Measurements from ENCODE around the gene PTPRG.

DNA sequence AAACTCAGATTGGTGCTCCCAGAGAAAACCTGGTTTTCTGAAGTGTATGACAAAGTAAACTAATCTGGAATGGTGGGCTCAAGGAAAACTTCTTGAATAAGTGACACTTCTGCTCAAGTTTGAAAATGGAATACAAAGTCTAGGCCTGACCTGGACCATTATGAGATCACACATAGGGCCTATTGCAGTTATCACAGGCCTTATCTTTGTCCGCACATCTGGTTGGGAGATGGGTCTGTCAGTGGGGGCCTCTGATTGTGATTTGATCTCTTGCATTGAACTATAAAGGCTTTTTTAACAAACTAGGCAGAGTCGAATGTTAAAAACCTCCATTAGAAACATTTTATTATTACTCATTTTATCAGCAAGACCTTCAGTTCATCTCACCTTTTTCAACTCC, 405.6 kb downstream of the PTPRG start:
- no peak for TF ChIP-seq BRCA1 (CRISPR knock-in tag; IDR thresholded peaks at IDR 0.05)
- TF ChIP-seq TAF1 (CRISPR knock-in tag; IDR thresholded peaks at IDR 0.05), result no peak
- TF ChIP-seq NCOA1 (CRISPR knock-in tag; IDR thresholded peaks at IDR 0.05), result no peak
- TF ChIP-seq SMAD1 (CRISPR knock-in tag; IDR thresholded peaks at IDR 0.05; ENCODE audit: borderline replicate concordance, low read depth), result no peak
- no peak for TF ChIP-seq ZNF468 (CRISPR knock-in tag; IDR thresholded peaks at IDR 0.05)
- TF ChIP-seq, protein P1, sequence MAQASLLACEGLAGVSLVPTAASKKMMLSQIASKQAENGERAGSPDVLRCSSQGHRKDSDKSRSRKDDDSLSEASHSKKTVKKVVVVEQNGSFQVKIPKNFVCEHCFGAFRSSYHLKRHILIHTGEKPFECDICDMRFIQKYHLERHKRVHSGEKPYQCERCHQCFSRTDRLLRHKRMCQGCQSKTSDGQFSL (CRISPR knock-in tag; IDR thresholded peaks at IDR 0.05), result no peak
- TF ChIP-seq SPEN (CRISPR knock-in tag; IDR thresholded peaks at IDR 0.05; ENCODE audit: low read depth), result no peak
- no peak for TF ChIP-seq GABPA (IDR thresholded peaks at IDR 0.05; ENCODE audit: low read depth, low read length)
- no peak for TF ChIP-seq GABPA (CRISPR knock-in tag; IDR thresholded peaks at IDR 0.05; ENCODE audit: low read depth)
- TF ChIP-seq, protein P2, sequence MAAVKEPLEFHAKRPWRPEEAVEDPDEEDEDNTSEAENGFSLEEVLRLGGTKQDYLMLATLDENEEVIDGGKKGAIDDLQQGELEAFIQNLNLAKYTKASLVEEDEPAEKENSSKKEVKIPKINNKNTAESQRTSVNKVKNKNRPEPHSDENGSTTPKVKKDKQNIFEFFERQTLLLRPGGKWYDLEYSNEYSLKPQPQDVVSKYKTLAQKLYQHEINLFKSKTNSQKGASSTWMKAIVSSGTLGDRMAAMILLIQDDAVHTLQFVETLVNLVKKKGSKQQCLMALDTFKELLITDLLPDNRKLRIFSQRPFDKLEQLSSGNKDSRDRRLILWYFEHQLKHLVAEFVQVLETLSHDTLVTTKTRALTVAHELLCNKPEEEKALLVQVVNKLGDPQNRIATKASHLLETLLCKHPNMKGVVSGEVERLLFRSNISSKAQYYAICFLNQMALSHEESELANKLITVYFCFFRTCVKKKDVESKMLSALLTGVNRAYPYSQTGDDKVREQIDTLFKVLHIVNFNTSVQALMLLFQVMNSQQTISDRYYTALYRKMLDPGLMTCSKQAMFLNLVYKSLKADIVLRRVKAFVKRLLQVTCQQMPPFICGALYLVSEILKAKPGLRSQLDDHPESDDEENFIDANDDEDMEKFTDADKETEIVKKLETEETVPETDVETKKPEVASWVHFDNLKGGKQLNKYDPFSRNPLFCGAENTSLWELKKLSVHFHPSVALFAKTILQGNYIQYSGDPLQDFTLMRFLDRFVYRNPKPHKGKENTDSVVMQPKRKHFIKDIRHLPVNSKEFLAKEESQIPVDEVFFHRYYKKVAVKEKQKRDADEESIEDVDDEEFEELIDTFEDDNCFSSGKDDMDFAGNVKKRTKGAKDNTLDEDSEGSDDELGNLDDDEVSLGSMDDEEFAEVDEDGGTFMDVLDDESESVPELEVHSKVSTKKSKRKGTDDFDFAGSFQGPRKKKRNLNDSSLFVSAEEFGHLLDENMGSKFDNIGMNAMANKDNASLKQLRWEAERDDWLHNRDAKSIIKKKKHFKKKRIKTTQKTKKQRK (IDR thresholded peaks at IDR 0.05; ENCODE audit: low read length), result no peak
- TF ChIP-seq, protein P3, sequence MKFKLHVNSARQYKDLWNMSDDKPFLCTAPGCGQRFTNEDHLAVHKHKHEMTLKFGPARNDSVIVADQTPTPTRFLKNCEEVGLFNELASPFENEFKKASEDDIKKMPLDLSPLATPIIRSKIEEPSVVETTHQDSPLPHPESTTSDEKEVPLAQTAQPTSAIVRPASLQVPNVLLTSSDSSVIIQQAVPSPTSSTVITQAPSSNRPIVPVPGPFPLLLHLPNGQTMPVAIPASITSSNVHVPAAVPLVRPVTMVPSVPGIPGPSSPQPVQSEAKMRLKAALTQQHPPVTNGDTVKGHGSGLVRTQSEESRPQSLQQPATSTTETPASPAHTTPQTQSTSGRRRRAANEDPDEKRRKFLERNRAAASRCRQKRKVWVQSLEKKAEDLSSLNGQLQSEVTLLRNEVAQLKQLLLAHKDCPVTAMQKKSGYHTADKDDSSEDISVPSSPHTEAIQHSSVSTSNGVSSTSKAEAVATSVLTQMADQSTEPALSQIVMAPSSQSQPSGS (CRISPR knock-in tag; IDR thresholded peaks at IDR 0.05), result no peak
- TF ChIP-seq BHLHE40 (IDR thresholded peaks at IDR 0.05; ENCODE audit: low read length), result no peak
- TF ChIP-seq JUN (CRISPR knock-in tag; IDR thresholded peaks at IDR 0.05), result no peak

Data from HepG2 (cell line).